K562 (cell line): Measurements from ENCODE around the gene OPCML. TPM values are rescaled to one million over a fixed set of nuclear protein-coding genes. Genes with fewer than 3 reads are reported as not detected.

ENCODE experiments used
- ATAC-seq: fragments of 200-7000 bp; cut with Tn5 transposase; 3 replicates; pipeline ENCODE4 v1.9.1; 2020; ENCODE audit warnings: moderate library complexity
- BruUV-seq: library from RNA; stranded (reverse); fragments of 400-500 nt; replicated peaks from 2 replicates; lab custom pipeline; 2021; lab: Mats Ljungman, UMichigan
- CTCF ChIA-PET: fragments of 300-600 bp; formaldehyde crosslinking; extraction: SDS; loops from one replicate; lab custom pipeline; 2021; ENCODE audit warnings: low intra/inter-chr PET ratio; lab: Yijun Ruan, JAX
- POLR2A ChIA-PET: fragments of 300-600, 350-650 bp; sonication (Branson Sonifier 250); formaldehyde crosslinking; extraction: SDS; loops from one replicate; lab custom pipeline; 2021; ENCODE audit warnings: antibody characterized with exemption, inconsistent platforms; lab: Yijun Ruan, JAX
- DNase-seq, 4 experiments: peaks; one replicate each; pipeline versions ENCODE4 v3.0.0 to v3.0.0-alpha.2; 2011 to 2018; ENCODE audit warnings: low spot score in 3 of 4, mixed read lengths in 3 of 4; ENCODE audit errors: extremely low read depth in 1 of 4
- FAIRE-seq: peaks from 2 replicates; lab custom pipeline; 2011; peaks lifted over from hg19 to GRCh38; lab: Jason Lieb, UNC
- H2AFZ ChIP-seq: 2 replicates; pipeline ENCODE4 v1.6.0; 2011; ENCODE audit warnings: low read depth, low read length, control low read depth, inconsistent platforms
- H3K27ac ChIP-seq: fragments of 200-600 bp; 3 replicates; pipeline ENCODE4 v1.8.0; 2011; ENCODE audit warnings: low read depth, mild to moderate bottlenecking, control low read depth, inconsistent platforms, low read length, moderate library complexity, mixed read lengths; ENCODE audit errors: extremely low read depth
- H3K27me3 ChIP-seq, 2 experiments: fragments of 300-600 bp in 1 of 2; 2 replicates in 1 of 2; 3 replicates in 1 of 2; pipeline versions ENCODE4 v1.6.0 to v1.8.0; 2011; ENCODE audit warnings: inconsistent platforms in 2 of 2, low read length in 2 of 2, mild to moderate bottlenecking in 1 of 2, mixed read lengths in 1 of 2, moderate library complexity in 1 of 2; ENCODE audit not compliant: control insufficient read depth in 2 of 2, insufficient read depth in 2 of 2
- H3K36me3 ChIP-seq: fragments of 300-600 bp; 3 replicates; pipeline ENCODE4 v1.8.0; 2011; ENCODE audit warnings: mild to moderate bottlenecking, low read length, inconsistent platforms; ENCODE audit not compliant: control insufficient read depth, insufficient read depth
- H3K4me1 ChIP-seq, 2 experiments: fragments of 200-600 bp in 1 of 2; replicated peaks in 1 of 2; 2 replicates in 1 of 2; 3 replicates in 1 of 2; pipeline versions ENCODE4 v1.5.1 to v1.8.0; 2011; ENCODE audit warnings: inconsistent platforms in 2 of 2, low read length in 2 of 2, mild to moderate bottlenecking in 1 of 2, mixed read lengths in 1 of 2, moderate library complexity in 1 of 2; ENCODE audit not compliant: control insufficient read depth in 2 of 2, insufficient read depth in 2 of 2
- H3K4me2 ChIP-seq: 2 replicates; pipeline ENCODE4 v1.6.1; 2011; ENCODE audit warnings: low read length, control low read depth, inconsistent platforms, mixed read lengths; ENCODE audit not compliant: insufficient read depth
- H3K4me3 ChIP-seq: fragments of 200-600 bp; sonication (generic), shearing (Covaris generic); 2 replicates; pipeline ENCODE4 v1.5.1; 2016; ENCODE audit warnings: control low read depth, inconsistent platforms
- H3K79me2 ChIP-seq: fragments of 200-600 bp; 3 replicates; pipeline ENCODE4 v1.8.0; 2011; ENCODE audit warnings: low read length, inconsistent platforms; ENCODE audit not compliant: control insufficient read depth, insufficient read depth
- H3K9ac ChIP-seq, 2 experiments: 2 replicates each; pipeline versions ENCODE4 v1.6.0 to v1.6.1; 2011; ENCODE audit warnings: low read depth in 2 of 2, low read length in 2 of 2, control low read depth in 1 of 2, inconsistent platforms in 1 of 2, mild to moderate bottlenecking in 1 of 2, mixed read lengths in 1 of 2; ENCODE audit not compliant: insufficient read depth in 1 of 2
- H3K9me1 ChIP-seq: one replicate; pipeline ENCODE4 v1.6.0; 2011; ENCODE audit warnings: inconsistent platforms, mild to moderate bottlenecking, low read length, moderate library complexity; ENCODE audit not compliant: control insufficient read depth, insufficient read depth
- H3K9me3 ChIP-seq: replicated peaks from 2 replicates; pipeline ENCODE4 v1.5.1; 2011; ENCODE audit warnings: low read depth, low read length, inconsistent platforms; ENCODE audit not compliant: control insufficient read depth, insufficient read depth
- H4K20me1 ChIP-seq: replicated peaks from 2 replicates; pipeline ENCODE4 v1.6.1; 2011; ENCODE audit warnings: low read length, inconsistent platforms, mixed read lengths; ENCODE audit not compliant: control insufficient read depth, insufficient read depth
- C11orf30 ChIP-seq: fragments of 450-650 bp; IDR thresholded peaks from 2 replicates; pipeline ENCODE4 v1.6.1; 2016; ENCODE audit warnings: low read depth, mild to moderate bottlenecking
- FIP1L1 ChIP-seq: fragments of 200-400 bp; formaldehyde crosslinking; IDR thresholded peaks from 2 replicates; pipeline ENCODE4 v1.6.1; 2018; ENCODE audit warnings: mild to moderate bottlenecking, low read depth, low read length; ENCODE audit not compliant: poor library complexity, severe bottlenecking
- KLF1 ChIP-seq: fragments of 450-650 bp; IDR thresholded peaks from 2 replicates; pipeline ENCODE4 v1.6.1; 2016; ENCODE audit warnings: missing genetic modification characterization, missing compliant biosample characterization
- MAFF ChIP-seq: IDR thresholded peaks from 2 replicates; pipeline ENCODE4 v1.6.1; 2012; ENCODE audit warnings: low read length, improper control_type of control experiment
- MAFG ChIP-seq: fragments of 450-650 bp; conservative IDR thresholded peaks from 2 replicates; pipeline ENCODE4 v1.6.1; 2016; ENCODE audit warnings: missing genetic modification characterization, missing compliant biosample characterization
- MAFK ChIP-seq: IDR thresholded peaks from 2 replicates; pipeline ENCODE4 v1.6.1; 2011; ENCODE audit warnings: low read length, improper control_type of control experiment
- PHB ChIP-seq: fragments of 250-450 bp; sonication (Bioruptor Pico); IDR thresholded peaks from 2 replicates; pipeline ENCODE4 v1.5.0; 2021
- POLR2A ChIP-seq: fragments of 450-650 bp; conservative IDR thresholded peaks from 2 replicates; pipeline ENCODE4 v1.6.1; 2016
- PTRF ChIP-seq: fragments of 450-650 bp; IDR thresholded peaks from 2 replicates; pipeline ENCODE4 v1.6.1; 2016; ENCODE audit warnings: mild to moderate bottlenecking, missing genetic modification characterization, missing compliant biosample characterization
- RBM15 ChIP-seq: fragments of 200-400 bp; formaldehyde crosslinking; IDR thresholded peaks from 2 replicates; pipeline ENCODE4 v1.6.1; 2018; ENCODE audit warnings: mild to moderate bottlenecking, low read length, moderate library complexity; ENCODE audit not compliant: insufficient read depth
- RUNX1 ChIP-seq: sonication (generic); IDR thresholded peaks from 2 replicates; pipeline ENCODE4 v1.6.1; 2016; ENCODE audit warnings: antibody characterized with exemption, low read depth
- THRB ChIP-seq: fragments of 450-650 bp; formaldehyde crosslinking; conservative IDR thresholded peaks from 2 replicates; pipeline ENCODE4 v1.4.0; 2022; ENCODE audit warnings: mild to moderate bottlenecking, missing genetic modification characterization
- WHSC1 ChIP-seq: IDR thresholded peaks from one replicate; pipeline ENCODE4 v1.6.1; 2012; ENCODE audit warnings: low read length, control low read depth, inconsistent platforms
- ZBTB7A ChIP-seq: IDR thresholded peaks from 2 replicates; pipeline ENCODE4 v1.6.1; 2011; ENCODE audit warnings: low read depth, mild to moderate bottlenecking, low read length, moderate library complexity, borderline replicate concordance; ENCODE audit not compliant: control insufficient read depth
- ZNF316 ChIP-seq: fragments of 450-650 bp; IDR thresholded peaks from 2 replicates; pipeline ENCODE4 v1.6.1; 2016
- WGBS: fragments of 100-300 bp; shearing (Covaris generic); methylation state at CpG from one replicate; pipeline ENCODE4 v1.1.6; 2016; ENCODE audit warnings: low coverage, mixed read lengths; ENCODE audit not compliant: insufficient coverage; ENCODE audit errors: missing lambda C conversion rate; 5-methylcytosine and 5-hydroxymethylcytosine counted together
- in situ Hi-C: fragments of 300-500 bp; cut with MboI; formaldehyde crosslinking; loops from 4 replicates; pipeline ENCODE4 v1.15.0; 2018; ENCODE audit warnings: inconsistent platforms, mixed read lengths
- intact Hi-C: fragments of 100-400 bp; cut with micrococcal nuclease; formaldehyde crosslinking; loops from 2 replicates; pipeline ENCODE4 v1.14.2; 2022
- polyA plus RNA-seq, 8 experiments: library from polyadenylated mRNA; depleted of rRNA in 4 of 8; stranded (reverse) in 5 of 8; unstranded in 3 of 8; fragments of >200 nt; fragmentation: Nextera tagmentation in 2 of 8; fragmentation: Illumina TruSeq in 1 of 8; extraction: Ambion mirVana in 2 of 8; extraction: Trizol in 1 of 8; gene quantifications; 2 replicates each; pipeline versions ENCODE4 v1.2.1 to v1.2.3, GENCODE V29; 2011 to 2014; ENCODE audit warnings: inconsistent platforms in 1 of 8, missing spikeins in 1 of 8
- total RNA-seq, 7 experiments: library from RNA; depleted of rRNA in 6 of 7; stranded (reverse); fragments of >200 nt in 6 of 7; fragmentation: Illumina TruSeq in 2 of 7; extraction: Trizol in 2 of 7; gene quantifications; 2 replicates each; pipeline versions ENCODE4 v1.2.1 to v1.2.3, GENCODE V29; 2011 to 2021; ENCODE audit warnings: low replicate concordance in 1 of 7

The OPCML gene
- total and polyA plus RNA-seq, 9 of the 15 experiments (the other 6 are each of a cell fraction or from before 2014, with no cell fraction given): not detected

GRCh38 chr11:132921597-132921996, 610.7 kb downstream of the OPCML start:
- Histone ChIP-seq H3K36me3 (no peaks in the 10 kb centered on the region), H3K4me2 (no peak overlapping the region), H3K27ac (no peak overlapping the region), H3K27me3 (no peaks in the 10 kb centered on the region), H4K20me1 (no peaks in the 10 kb centered on the region), H3K9ac (no peak overlapping the region), H3K4me3 (no peak overlapping the region), H3K4me1 (no peaks in the 10 kb centered on the region), H3K79me2 (no peaks in the 10 kb centered on the region), H3K9me1 (no peaks in the 10 kb centered on the region), H2AFZ (no peak overlapping the region), H3K9me3 (no peaks in the 10 kb centered on the region)
- DNase-seq (no peak), ATAC-seq (no peak), FAIRE-seq (no peak)
- TF ChIP-seq ZBTB7A (no peak), KLF1 (tag) (no peak), POLR2A (no peak), C11orf30 (peak; percentile 36; the same call in 1 of the 2 replicates), FIP1L1 (no peak), PHB (no peak), ZNF316 (peak; percentile 63), PTRF (tag) (no peak), MAFK (peak; percentile 94), THRB (CRISPR knock-in tag) (no peak), MAFG (tag) (peak; percentile 72), RBM15 (no peak), MAFF (peak; percentile 86), RUNX1 (no peak), WHSC1 (no peak)
- BruUV-seq: no TSS peak
- 0% methylated on average over 6 of the region's 6 CpGs for WGBS
- ChIA-PET POLR2A (no interaction called here), CTCF (no interaction called here)
- intact Hi-C loops: no loop called here
- in situ Hi-C loops: no loop called here
